HG02798 (cell line): ENCODE data around the gene IFT74.

ENCODE experiments used
- ATAC-seq: cut with Tn5 transposase; IDR thresholded peaks from one replicate; pipeline ENCODE4 v1.9.1; 2021; ENCODE audit warnings: mild to moderate bottlenecking; ENCODE audit not compliant: unreplicated experiment, poor library complexity

The IFT74 gene

DNA sequence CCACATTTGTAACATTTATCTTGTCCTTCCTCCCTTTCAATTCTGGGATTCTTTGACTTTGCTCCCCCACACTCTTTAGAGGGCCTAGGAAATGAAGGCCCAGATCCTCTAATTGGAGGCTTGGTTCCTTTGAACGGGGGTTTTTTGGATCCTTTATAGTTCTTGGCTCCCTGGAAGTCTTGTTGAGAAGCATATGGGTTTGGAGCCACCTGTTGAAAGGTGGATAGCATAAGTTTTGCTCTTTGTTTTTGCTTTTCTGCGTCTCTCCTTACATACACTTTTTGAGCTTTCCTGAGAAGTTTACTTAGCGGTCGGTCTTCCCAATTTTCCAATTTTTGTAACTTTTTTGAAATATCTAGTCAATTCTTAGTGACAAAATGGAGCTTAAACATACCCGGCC, 17.8 kb downstream of the IFT74 start:
- ATAC-seq: no peak

DNA sequence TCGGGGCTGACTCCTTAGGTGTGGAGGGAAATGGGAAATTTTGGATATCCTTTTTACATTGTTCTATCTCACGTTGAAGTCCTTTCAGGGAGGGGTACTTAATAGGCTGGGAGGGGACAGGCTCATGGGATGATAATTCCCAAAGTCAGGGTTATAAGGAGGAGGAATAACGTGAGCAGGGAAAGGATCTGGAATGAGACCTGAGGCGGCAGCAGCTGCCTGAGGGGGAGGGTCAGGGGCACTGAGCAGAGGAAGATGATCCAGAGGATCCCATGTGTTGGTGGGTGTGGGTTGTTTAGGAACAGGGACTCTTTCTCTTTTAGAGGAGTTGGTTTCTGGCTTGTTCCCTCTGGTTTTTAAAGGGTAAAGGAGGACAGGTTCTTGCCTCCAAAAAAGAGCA, 18.7 kb downstream of the IFT74 start:
- ATAC-seq: no peak

DNA sequence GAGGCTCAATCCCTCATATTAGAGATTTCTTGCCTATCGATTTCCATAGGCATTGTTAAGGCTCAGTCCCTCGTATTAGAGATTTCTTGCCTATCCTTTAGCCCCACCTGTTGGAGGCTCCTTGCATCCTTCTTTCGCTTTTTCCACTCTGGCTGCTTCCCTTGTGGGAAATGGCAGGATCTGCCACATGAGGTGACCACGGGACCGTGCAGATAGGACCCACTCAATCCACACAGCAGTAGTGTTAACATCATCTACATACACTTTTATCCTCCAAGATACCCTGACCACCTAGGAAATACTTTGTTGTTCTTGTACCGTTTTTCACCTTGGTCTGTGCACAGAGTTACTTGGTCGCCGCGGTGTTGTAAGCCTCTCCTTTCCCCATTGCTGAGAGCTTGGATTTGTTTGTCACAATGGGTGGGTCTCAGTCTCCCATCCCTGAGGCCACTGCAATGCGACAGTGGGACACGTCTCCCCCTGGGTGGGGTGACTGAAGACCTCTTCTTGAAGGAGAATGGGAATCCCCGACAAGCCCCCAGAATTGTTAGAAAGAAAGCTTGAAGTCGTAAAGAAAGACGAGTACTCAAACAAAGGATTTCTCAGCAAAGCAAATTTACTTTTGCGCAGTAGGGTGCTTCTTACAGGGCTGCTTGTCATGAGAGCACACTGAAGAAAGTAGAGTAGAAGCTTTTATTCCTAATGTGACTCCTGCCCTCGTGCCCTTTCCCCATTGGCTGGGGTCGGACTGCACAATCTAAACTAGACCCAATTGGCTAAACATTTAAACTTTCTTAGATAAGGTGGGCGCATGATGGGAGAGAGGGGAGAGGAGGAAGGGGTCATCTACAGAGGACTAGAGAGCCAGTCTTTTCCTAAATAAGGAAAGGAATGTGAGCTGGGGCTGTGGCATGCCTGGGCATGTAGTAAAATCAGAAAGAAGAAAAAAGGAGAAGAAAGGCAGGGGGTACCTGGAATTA, 19.8 kb downstream of the IFT74 start:
- no peak for ATAC-seq

GRCh38 chr9:26983340-26983739, 27.1 kb downstream of the IFT74 start:
- peak; percentile 45 for ATAC-seq

DNA sequence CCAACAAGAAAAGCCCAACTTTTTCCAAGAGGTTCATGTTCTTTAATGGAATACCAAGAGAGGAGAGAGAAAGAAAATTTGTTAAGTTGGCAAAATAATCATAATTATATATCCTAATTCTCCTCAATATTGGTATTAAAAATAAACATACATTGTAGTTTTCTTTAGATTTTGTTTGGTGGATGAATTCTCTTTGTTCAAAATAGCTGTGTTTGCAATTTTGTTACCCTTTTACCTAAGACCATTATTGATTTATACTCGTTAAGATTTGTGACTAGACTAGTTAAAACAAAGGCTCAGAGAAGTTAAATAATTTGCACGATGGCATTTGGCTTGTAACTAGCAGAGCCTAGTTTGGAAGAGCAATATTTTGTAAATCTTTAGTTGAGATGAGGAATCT, 39.6 kb downstream of the IFT74 start:
- no peak for ATAC-seq

DNA sequence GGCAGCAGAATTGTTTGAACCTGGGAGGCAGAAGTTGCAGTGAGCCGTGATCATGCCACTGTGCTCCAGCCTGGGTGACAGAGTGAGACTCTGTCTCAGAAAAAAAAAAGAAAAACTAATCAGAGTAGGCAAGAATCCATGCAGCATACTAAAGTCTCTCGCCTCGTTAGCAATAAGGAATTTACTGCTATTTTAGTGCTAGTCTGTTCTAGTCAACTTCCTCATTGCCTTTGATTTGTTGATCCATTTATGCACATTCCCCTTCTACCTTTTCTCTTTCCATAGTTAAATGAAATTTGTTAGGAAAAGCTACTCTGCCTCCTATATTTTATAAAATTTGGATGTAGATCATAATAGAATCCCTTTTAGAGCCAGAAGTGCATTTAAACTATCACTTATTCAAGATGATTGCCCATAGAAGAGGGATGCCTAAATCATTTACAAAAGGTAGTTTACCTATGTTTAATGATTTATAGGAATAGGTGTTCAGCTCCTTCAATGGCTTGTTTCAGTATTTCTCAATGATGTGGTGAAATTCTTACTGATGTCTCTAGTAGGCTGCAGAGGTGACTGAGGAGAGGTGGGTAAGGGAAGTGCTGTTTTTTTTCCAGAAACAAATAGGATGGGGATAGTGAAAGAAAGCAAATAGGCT, 47.3 kb downstream of the IFT74 start:
- ATAC-seq: no peak

GRCh38 chr9:27005491-27005890, 49.3 kb downstream of the IFT74 start, which contains the start of gene LRRC19:
LRRC19 (minus strand) TSS chr9:27005672; CDS start chr9:26999694, 5,978 bp downstream.
- no peak for ATAC-seq

DNA sequence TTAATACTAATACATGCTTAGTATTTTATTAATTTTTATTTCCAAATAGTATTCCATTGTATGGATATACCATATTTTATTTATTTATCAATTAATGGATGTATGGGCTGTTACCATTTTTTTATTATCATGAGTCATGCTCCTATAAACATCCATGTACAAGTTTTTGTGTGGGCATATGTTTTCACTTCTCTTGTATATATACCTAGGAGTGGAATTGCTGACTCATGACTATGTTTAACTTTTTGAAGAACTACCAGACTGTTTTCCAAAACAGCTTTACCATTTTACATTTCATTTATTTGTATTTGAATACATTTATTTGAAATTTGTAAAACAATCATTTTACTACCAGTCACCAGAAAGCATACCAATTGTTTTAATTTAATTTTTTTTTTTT, 63.4 kb downstream of the IFT74 start:
- ATAC-seq: no peak

DNA sequence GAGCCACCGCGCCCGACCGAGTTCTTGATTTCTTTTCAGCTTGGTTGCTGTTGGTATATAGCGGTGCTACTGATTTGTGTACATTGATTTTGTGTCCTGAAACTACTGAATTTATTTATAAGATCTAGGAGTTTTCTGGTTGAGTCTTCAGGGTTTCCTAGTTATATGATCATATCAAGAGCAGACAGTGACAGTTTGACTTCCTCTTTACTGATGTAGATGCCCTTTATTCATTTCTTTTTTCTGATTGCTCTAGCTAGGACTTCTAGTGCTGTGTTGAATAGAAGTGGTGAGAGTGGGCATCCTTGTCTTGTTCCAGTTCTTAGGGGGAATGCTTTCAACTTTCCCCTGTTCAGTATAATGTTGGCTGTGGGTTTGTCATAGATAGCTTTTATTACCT, 66.7 kb downstream of the IFT74 start:
- no peak for ATAC-seq

GRCh38 chr9:27029186-27029585, 73.0 kb downstream of the IFT74 start:
- no peak for ATAC-seq

DNA sequence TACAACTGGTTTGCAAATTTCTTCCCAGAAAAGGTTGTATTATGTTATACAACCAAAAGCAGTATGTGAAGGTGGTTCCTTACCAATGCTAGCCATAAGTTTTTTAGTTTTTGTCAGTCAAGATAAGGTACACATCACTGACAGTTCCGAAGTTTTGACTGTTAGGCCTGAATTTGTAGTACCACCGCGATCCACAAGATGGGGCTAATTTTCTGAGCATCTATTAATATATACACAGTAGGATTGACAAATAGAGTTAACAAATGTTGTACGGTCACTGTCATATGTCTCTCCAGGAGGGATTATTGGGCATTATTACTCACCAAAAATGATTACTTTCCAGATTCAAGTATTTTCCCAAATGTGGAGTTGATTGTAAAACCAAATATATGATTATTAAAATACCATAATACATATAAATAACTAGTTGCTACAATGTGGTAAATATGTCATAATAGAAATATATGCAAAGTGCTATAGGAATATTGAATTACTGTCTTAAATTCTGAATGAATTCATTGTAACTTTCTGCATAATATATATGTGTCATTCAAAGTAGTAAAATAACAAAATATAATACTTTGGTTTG, 77.7 kb downstream of the IFT74 start:
- peak; percentile 92 for ATAC-seq

DNA sequence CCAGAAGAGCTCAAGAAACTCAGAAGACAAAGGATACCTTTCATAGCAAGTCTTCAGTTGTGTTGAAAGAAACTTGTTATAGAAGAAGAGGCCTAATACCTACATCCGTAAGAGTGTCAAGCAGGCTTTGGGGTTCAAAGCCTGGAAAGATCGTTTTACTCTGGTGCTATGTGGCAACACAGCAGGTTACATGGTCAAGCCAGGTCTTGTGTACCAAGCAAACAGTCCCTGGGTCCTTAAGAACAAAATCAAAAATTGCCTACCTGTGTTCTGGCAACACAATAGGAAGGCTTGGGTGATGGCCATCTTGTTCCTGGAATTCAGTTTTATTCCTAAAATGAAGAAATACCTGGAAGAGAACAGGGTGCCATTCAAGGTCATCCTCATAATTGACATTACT, 81.3 kb downstream of the IFT74 start:
- no peak for ATAC-seq

- no peak for ATAC-seq
These were observed 85.5 kb downstream of the IFT74 start for GRCh38 chr9:27041746-27042145.

GRCh38 chr9:27042476-27042875, 86.3 kb downstream of the IFT74 start:
- ATAC-seq: no peak

GRCh38 chr9:27043176-27043575, 87.0 kb downstream of the IFT74 start:
- no peak for ATAC-seq

DNA sequence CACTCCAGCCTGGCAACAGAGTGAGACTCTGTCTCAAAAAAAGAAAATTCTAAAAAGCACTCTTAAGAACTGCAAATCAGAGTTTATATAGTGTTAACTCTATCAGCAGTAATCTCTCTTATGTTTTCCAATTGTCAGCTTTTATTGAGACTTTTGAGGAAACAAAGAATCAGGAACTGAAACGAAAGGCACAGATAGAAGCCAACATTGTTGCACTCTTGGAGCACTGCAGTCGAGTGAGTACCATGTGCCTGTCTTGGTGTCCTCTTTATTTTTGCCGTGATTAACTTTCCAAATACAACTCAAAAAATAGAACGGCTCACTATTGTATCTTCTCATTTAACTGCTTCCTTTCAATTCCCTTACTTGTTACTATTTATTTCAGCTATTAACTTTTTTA, 90.9 kb downstream of the IFT74 start:
- ATAC-seq: no peak

- no peak for ATAC-seq
These were observed 97.3 kb downstream of the IFT74 start for GRCh38 chr9:27053369-27054022.

DNA sequence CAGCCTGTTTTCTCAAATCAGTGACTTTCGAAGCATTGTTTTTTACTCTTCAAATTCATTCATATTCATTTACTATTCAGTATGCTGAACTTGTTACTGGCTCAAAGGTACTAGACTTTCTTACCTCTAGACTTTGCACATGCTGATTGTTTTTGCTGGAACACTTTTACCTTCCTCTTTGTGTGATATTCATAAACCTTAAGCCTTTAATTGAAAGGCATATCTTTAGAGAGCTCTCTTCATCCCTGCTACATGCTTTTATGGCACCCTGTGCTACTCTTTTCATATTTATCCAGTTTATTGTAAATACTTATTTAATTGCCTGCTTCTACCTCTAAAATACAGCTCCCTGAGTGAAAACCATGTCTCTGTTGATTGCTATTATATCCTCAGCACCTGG, 97.9 kb downstream of the IFT74 start:
- no peak for ATAC-seq

DNA sequence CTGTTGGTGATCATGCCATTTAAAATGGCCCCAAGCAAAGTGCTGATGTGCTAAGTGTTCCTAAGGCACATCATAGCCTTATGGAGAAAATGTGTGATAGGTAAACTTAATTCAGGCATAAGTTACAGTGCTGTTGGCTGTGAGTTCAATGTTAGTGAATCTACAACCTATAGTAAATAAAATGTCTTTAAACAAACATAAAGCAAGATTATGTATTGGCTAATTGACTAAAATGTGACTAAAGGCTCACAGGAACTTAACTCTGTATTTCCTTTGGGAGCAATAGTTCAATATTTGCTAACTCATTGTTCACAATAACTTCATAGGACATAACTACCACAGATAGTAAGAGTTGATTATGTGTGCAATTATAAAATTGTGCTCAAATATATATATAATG, 98.6 kb downstream of the IFT74 start:
- ATAC-seq: no peak

GRCh38 chr9:27059412-27059811, 103.2 kb downstream of the IFT74 start:
- no peak for ATAC-seq

DNA sequence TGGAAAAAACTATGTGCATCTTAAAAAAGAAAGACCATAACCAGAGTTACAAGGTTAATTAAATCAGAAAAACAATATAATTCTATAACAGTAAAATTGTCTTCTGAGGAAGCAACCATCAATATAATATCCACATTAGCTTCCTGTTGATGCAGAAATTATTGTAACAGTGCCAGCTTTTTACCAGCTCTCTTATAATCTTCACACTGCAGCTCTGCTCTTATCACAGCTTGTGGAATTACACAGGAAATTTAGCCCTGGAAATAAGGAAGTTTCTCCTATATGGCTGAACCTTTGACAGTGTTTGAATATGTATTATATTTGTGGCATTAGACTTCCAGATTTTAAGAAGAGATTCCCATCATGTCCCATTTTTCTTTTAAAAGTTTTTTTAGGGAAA, 103.7 kb downstream of the IFT74 start:
- ATAC-seq: no peak
